NB4 (cell line): ENCODE measurements around the gene FAM20B.

Experiments used
- POLR2A ChIP-seq: IDR thresholded peaks from 2 replicates; pipeline ENCODE4 v1.6.1; 2011; ENCODE audit warnings: mild to moderate bottlenecking; ENCODE audit not compliant: insufficient read length; ENCODE audit errors: extremely low read depth
- TF ChIP-seq, protein P1 (sequence below): IDR thresholded peaks from 2 replicates; pipeline ENCODE4 v1.6.1; 2011; ENCODE audit warnings: low read depth, low read length
- TF ChIP-seq, protein P2 (sequence below): IDR thresholded peaks from one replicate; pipeline ENCODE4 v1.5.1; 2012; ENCODE audit warnings: low read depth, low read length

DNA sequence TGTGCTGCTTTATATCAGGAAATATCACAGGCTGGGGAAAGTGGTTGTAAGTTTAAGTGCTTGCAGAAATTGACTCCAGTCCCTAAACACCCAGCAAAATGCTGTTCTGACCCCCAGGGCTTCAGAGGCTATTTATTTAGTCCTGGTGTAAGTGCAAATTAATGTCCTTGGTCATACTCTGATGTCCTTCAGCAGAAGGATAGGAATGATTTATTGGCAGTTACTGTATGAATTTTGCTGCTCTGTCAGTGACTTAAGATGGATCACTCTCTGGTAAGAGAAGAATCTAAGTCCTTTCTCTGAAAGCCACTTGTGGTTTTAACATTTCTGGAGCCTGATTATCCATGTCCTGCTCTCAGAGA, 21.9 kb downstream of the FAM20B start:
- TF ChIP-seq, protein P1, sequence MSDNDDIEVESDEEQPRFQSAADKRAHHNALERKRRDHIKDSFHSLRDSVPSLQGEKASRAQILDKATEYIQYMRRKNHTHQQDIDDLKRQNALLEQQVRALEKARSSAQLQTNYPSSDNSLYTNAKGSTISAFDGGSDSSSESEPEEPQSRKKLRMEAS, result no peak
- TF ChIP-seq POLR2A, result no peak
- TF ChIP-seq, protein P2, sequence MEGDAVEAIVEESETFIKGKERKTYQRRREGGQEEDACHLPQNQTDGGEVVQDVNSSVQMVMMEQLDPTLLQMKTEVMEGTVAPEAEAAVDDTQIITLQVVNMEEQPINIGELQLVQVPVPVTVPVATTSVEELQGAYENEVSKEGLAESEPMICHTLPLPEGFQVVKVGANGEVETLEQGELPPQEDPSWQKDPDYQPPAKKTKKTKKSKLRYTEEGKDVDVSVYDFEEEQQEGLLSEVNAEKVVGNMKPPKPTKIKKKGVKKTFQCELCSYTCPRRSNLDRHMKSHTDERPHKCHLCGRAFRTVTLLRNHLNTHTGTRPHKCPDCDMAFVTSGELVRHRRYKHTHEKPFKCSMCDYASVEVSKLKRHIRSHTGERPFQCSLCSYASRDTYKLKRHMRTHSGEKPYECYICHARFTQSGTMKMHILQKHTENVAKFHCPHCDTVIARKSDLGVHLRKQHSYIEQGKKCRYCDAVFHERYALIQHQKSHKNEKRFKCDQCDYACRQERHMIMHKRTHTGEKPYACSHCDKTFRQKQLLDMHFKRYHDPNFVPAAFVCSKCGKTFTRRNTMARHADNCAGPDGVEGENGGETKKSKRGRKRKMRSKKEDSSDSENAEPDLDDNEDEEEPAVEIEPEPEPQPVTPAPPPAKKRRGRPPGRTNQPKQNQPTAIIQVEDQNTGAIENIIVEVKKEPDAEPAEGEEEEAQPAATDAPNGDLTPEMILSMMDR, result no peak
